Neuronal stem cell (in vitro differentiated cells): ENCODE measurements around the gene USP15.

Source experiments
- DNase-seq: peaks from one replicate; pipeline ENCODE4 v3.0.0-alpha.2; 2013; ENCODE audit warnings: low spot score
- H2AFZ ChIP-seq: one replicate; pipeline ENCODE4 v1.6.1; 2013; ENCODE audit warnings: mild to moderate bottlenecking, low read length, inconsistent platforms
- H2AK5ac ChIP-seq: 2 replicates; pipeline ENCODE4 v1.6.1; 2013; ENCODE audit warnings: low read depth, mild to moderate bottlenecking, inconsistent platforms, low read length, moderate library complexity, mixed read lengths
- H2BK120ac ChIP-seq: 2 replicates; pipeline ENCODE4 v1.6.1; 2013; ENCODE audit warnings: low read depth, mild to moderate bottlenecking, inconsistent platforms, low read length, moderate library complexity, mixed read lengths
- H2BK12ac ChIP-seq: one replicate; pipeline ENCODE4 v1.6.1; 2013; ENCODE audit warnings: low read length, inconsistent platforms
- H2BK15ac ChIP-seq: 2 replicates; pipeline ENCODE4 v1.6.1; 2013; ENCODE audit warnings: mild to moderate bottlenecking, low read length, inconsistent platforms, mixed read lengths
- H2BK5ac ChIP-seq: one replicate; pipeline ENCODE4 v1.6.1; 2013; ENCODE audit warnings: inconsistent platforms, mild to moderate bottlenecking, low read length, moderate library complexity
- H3K14ac ChIP-seq: one replicate; pipeline ENCODE4 v1.6.1; 2013; ENCODE audit warnings: low read length, inconsistent platforms
- H3K18ac ChIP-seq: 2 replicates; pipeline ENCODE4 v1.6.1; 2013; ENCODE audit warnings: low read length, inconsistent platforms
- H3K23ac ChIP-seq: 2 replicates; pipeline ENCODE4 v1.6.1; 2013; ENCODE audit warnings: low read depth, mild to moderate bottlenecking, mixed read lengths, low read length, inconsistent platforms; ENCODE audit not compliant: poor library complexity
- H3K27ac ChIP-seq: replicated peaks from 3 replicates; pipeline ENCODE4 v1.5.1; 2013; ENCODE audit warnings: low read length, inconsistent platforms
- H3K27me3 ChIP-seq, 3 experiments: 2 replicates each; pipeline ENCODE4 v1.6.1; 2013; ENCODE audit warnings: low read length in 3 of 3, mild to moderate bottlenecking in 2 of 3, inconsistent platforms in 1 of 3, low read depth in 1 of 3, mixed read lengths in 1 of 3, moderate library complexity in 1 of 3; ENCODE audit not compliant: control insufficient read depth in 3 of 3, insufficient read depth in 3 of 3
- H3K36me3 ChIP-seq, 2 donors: replicated peaks in 1 of 2; 2 replicates each; pipeline ENCODE4 v1.6.1; 2013; ENCODE audit warnings: low read length in 2 of 2; ENCODE audit not compliant: control insufficient read depth in 2 of 2, insufficient read depth in 2 of 2
- H3K4ac ChIP-seq: 2 replicates; pipeline ENCODE4 v1.6.1; 2013; ENCODE audit warnings: inconsistent platforms, mild to moderate bottlenecking, low read length, moderate library complexity
- H3K4me1 ChIP-seq, 2 donors: 1 replicate in 1 of 2; 2 replicates in 1 of 2; pipeline ENCODE4 v1.6.1; 2013; ENCODE audit warnings: low read length in 2 of 2, low read depth in 1 of 2; ENCODE audit not compliant: control insufficient read depth in 2 of 2, insufficient read depth in 1 of 2
- H3K4me2 ChIP-seq: one replicate; pipeline ENCODE4 v1.6.1; 2013; ENCODE audit warnings: mild to moderate bottlenecking, low read length, inconsistent platforms; ENCODE audit not compliant: insufficient read depth, poor library complexity, severe bottlenecking
- H3K4me3 ChIP-seq, 2 donors: 2 replicates each; pipeline ENCODE4 v1.5.1; 2013; ENCODE audit warnings: low read length in 2 of 2, mild to moderate bottlenecking in 2 of 2, inconsistent platforms in 1 of 2, moderate library complexity in 1 of 2
- H3K79me1 ChIP-seq: one replicate; pipeline ENCODE4 v1.6.1; 2013; ENCODE audit warnings: low read depth, mild to moderate bottlenecking, inconsistent platforms, low read length, moderate library complexity
- H3K9ac ChIP-seq: one replicate; pipeline ENCODE4 v1.6.1; 2013; ENCODE audit warnings: mild to moderate bottlenecking, low read depth, low read length, inconsistent platforms; ENCODE audit not compliant: poor library complexity
- H3K9me3 ChIP-seq, 2 donors: replicated peaks in 1 of 2; 2 replicates each; pipeline versions ENCODE3 to v1.6.1; 2013; ENCODE audit warnings: low read length in 2 of 2, mild to moderate bottlenecking in 2 of 2, inconsistent platforms in 1 of 2, low read depth in 1 of 2, mixed read lengths in 1 of 2, moderate library complexity in 1 of 2; ENCODE audit not compliant: control insufficient read depth in 2 of 2, insufficient read depth in 1 of 2
- H4K8ac ChIP-seq: one replicate; pipeline ENCODE4 v1.6.1; 2013; ENCODE audit warnings: low read depth, mild to moderate bottlenecking, inconsistent platforms, low read length, moderate library complexity
- H4K91ac ChIP-seq: one replicate; pipeline ENCODE4 v1.6.1; 2013; ENCODE audit warnings: low read length, low read depth, mild to moderate bottlenecking, inconsistent platforms; ENCODE audit not compliant: poor library complexity
- WGBS, 2 donors: extraction: QIAGEN DNeasy Blood & Tissue Kit; methylation state at CpG; one replicate each; pipeline ENCODE4 v1.1.7; 2013; ENCODE audit warnings: missing lambda C conversion rate in 2 of 2, mixed read lengths in 1 of 2; ENCODE audit not compliant: insufficient read length in 2 of 2, insufficient replicate concordance in 1 of 2; ENCODE audit errors: extremely low coverage in 2 of 2; 5-methylcytosine and 5-hydroxymethylcytosine counted together

Gene USP15

DNA sequence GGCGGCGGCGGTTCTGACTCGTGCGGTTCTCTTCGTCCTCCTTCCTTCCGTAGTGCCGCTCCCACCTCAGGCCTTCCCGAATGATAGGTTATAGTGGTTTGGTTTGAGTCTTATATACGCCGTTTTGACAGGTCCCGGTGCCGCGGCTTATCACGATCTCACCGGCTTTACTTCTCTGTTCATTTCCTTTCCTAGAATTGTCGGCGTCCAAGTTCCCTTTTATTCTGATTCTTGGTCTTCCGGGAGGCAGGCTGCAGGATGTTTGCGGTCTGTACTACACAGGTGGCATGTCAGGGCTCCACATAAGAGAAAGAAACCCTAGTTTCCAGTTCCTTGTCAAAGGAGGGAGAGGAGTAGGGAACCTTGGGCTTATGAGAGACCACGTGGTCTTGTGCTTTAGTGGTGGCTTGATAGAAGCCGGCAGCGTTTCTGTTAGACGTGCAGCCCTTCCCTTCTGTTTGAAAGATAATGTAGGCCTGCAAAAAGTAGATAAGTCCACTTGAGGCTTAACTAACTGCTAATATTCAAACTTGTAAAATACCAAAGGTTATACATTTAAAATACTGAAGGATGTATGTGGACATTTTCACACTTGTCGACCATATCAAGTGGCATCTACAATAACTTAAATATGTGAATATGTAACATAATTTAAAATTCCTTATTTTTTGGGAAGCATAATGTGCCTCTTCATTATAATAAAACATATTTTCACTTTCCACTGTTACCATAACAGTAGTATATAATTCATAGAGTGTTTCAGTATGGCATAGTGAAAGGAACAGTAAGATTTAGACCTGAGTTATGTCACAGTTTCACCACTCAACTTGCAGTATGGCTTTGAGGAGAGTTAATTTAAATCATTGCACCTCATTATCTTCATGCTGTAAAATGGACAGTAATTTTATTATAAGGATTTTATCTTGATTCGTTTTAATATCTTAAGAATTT lies 804 bp downstream of the USP15 start:
- Histone ChIP-seq H3K27me3 (no peaks in the 10 kb centered on the region), H3K36me3 (no peaks in the 10 kb centered on the region), H3K18ac (peak overlapping the region; percentile 89), H2AFZ (peak overlapping the region; percentile 93), H2BK12ac (no peak overlapping the region), H3K27ac (no peak overlapping the region), H4K8ac (no peak overlapping the region), H3K4me1 (peaks cover 0 to 3% of the 10 kb centered on the region in 2 donors), H2BK120ac (no peak overlapping the region), H3K4me3 (peak overlapping the region; percentile 53 to 88), H2BK15ac (no peak overlapping the region), H3K14ac (peak overlapping the region; percentile 67), H3K79me1 (peaks cover 5% of the 10 kb centered on the region), H3K23ac (peak overlapping the region; percentile 49), H2AK5ac (no peak overlapping the region), H4K91ac (no peak overlapping the region), H3K4ac (no peak overlapping the region), H3K9ac (peak overlapping the region; percentile 78), H3K4me2 (peak overlapping the region; percentile 48), H2BK5ac (peak overlapping the region; percentile 79), H3K9me3 (no peaks in the 10 kb centered on the region)
- no CpG with 5 or more reads among the region's 26 CpGs for WGBS, 2 donors
- peak; percentile 14 for DNase-seq

DNA sequence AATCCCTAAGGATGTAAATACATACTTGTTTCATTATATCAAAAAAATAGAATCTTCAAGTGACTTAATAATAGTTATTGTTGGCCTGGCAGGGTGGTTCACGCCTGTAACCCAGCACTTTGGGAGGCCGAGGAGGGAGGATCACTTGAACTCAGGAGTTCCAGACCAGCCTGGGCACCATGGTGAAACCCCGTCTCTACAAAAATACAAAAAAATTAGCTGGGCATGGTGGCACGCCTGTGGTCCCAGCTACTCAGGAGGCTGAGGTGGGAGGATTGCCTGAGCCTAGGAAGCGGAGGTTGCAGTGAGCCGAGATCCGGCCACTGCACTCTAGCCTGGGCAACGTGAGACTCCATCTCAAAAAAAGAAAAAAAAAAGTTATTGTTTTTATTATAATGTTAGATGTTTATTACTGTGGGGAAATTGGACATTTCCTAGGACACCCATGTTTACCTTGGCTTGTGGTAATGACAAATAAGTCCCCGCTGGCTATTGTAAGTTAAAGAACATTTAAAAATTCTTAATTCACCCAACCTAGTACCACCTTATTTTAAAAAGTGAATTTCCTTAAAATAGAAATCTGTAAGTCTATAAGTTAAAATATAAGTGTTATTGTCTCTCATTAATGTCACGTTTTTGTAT lies 1.8 kb downstream of the USP15 start:
- WGBS, 2 donors, result no CpG with 5 or more reads among the region's 10 CpGs
- no peak for DNase-seq

DNA sequence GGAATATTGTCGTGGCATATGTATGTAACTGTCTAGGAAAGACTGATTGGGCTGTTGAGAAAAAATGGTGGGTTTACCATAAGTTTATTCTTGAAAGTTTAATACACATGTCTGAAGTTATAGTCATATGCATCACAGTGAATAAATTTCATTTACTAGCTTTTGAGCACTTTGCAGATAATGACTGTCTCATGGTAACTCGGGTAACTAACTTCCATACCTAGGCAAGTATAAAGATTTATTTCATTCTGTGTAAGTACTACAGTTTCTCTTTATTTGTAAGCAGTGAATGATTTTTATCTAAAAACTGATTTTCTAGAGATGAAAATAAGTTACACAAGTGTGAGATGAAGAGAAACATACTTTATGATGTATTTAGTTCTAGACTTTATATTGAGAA lies 3.0 kb downstream of the USP15 start:
- Histone ChIP-seq H2BK15ac (no peak overlapping the region), H3K9ac (no peak overlapping the region), H3K4me2 (no peak overlapping the region), H3K9me3 (no peaks in the 10 kb centered on the region), H3K4ac (no peak overlapping the region), H4K8ac (no peak overlapping the region), H3K27ac (no peak overlapping the region), H3K27me3 (no peaks in the 10 kb centered on the region), H3K36me3 (no peaks in the 10 kb centered on the region), H2BK120ac (no peak overlapping the region), H3K4me3 (no peak overlapping the region), H3K4me1 (peaks cover 0 to 3% of the 10 kb centered on the region in 2 donors), H2BK5ac (no peak overlapping the region), H3K18ac (no peak overlapping the region), H2AFZ (no peak overlapping the region), H3K23ac (no peak overlapping the region), H2AK5ac (no peak overlapping the region), H3K79me1 (peaks cover 5% of the 10 kb centered on the region), H4K91ac (no peak overlapping the region), H3K14ac (no peak overlapping the region), H2BK12ac (no peak overlapping the region)
- WGBS, 2 donors, result no CpG with 5 or more reads among the region's 2 CpGs
- DNase-seq, result no peak

More for the DNA sequence above, 1.8 kb downstream of the USP15 start:
- Histone ChIP-seq H2BK12ac (no peak overlapping the region), H3K36me3 (no peaks in the 10 kb centered on the region), H3K9me3 (no peaks in the 10 kb centered on the region), H3K4me1 (peaks cover 0 to 3% of the 10 kb centered on the region in 2 donors), H3K18ac (no peak overlapping the region), H3K9ac (no peak overlapping the region), H2AFZ (no peak overlapping the region), H3K4ac (no peak overlapping the region), H3K27me3 (no peaks in the 10 kb centered on the region), H2AK5ac (no peak overlapping the region), H2BK15ac (no peak overlapping the region), H2BK120ac (no peak overlapping the region), H4K8ac (no peak overlapping the region), H3K27ac (no peak overlapping the region), H3K14ac (no peak overlapping the region), H3K23ac (no peak overlapping the region), H3K4me3 (peak overlapping the region in 1 of 2 donors; percentile 53), H4K91ac (no peak overlapping the region), H3K79me1 (peaks cover 5% of the 10 kb centered on the region), H3K4me2 (no peak overlapping the region), H2BK5ac (no peak overlapping the region)

DNA sequence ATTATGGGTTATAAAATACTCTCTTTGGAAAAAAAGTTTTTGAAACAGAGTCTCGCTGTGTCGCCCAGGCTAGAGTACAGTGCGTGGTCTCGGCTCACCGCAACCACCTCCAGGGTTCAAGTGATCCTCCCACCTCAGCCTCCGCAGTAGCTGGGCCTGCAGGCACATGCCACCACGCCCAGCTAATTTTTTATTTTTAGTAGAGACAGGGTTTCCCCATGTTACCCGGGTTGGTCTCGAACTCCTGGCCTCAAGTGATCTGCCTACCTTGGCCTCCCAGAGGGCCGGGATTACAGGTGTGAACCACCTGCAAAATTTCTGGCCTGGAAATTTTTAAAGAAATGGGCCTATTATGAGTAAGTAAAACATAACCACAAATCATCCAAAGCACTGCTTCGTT lies 3.8 kb downstream of the USP15 start:
- no peak overlapping the region for H2BK5ac ChIP-seq
- no peak overlapping the region for H3K18ac ChIP-seq
- no peak overlapping the region for H3K23ac ChIP-seq
- H2BK120ac ChIP-seq, result no peak overlapping the region
- no peak overlapping the region for H3K14ac ChIP-seq
- H3K4me3 ChIP-seq, result no peak overlapping the region
- no peak for DNase-seq
- H2AFZ ChIP-seq, result no peak overlapping the region
- H2BK15ac ChIP-seq, result no peak overlapping the region
- H2AK5ac ChIP-seq, result no peak overlapping the region
- no peak overlapping the region for H4K8ac ChIP-seq
- H3K9me3 ChIP-seq, result no peaks in the 10 kb centered on the region
- peaks cover 0 to 3% of the 10 kb centered on the region in 2 donors for H3K4me1 ChIP-seq
- no peaks in the 10 kb centered on the region for H3K27me3 ChIP-seq
- no peaks in the 10 kb centered on the region for H3K36me3 ChIP-seq
- peaks cover 5% of the 10 kb centered on the region for H3K79me1 ChIP-seq
- no peak overlapping the region for H3K9ac ChIP-seq
- no peak overlapping the region for H3K27ac ChIP-seq
- H4K91ac ChIP-seq, result no peak overlapping the region
- no CpG with 5 or more reads among the region's 11 CpGs for WGBS, 2 donors
- no peak overlapping the region for H2BK12ac ChIP-seq
- H3K4me2 ChIP-seq, result no peak overlapping the region
- H3K4ac ChIP-seq, result no peak overlapping the region
